K562 (cell line): Measurements from ENCODE around the gene ETNK1. TPM values are rescaled to one million over a fixed set of nuclear protein-coding genes. Genes with fewer than 3 reads are reported as not detected.
A peak's percentile ranks its signal among the peaks of the same experiment; 100 is the strongest.

Experiments used
- ATAC-seq: fragments of 200-7000 bp; cut with Tn5 transposase; 3 replicates; pipeline ENCODE4 v1.9.1; 2020; ENCODE audit warnings: moderate library complexity
- BruUV-seq: library from RNA; stranded (reverse); fragments of 400-500 nt; replicated peaks from 2 replicates; lab custom pipeline; 2021; lab: Mats Ljungman, UMichigan
- CTCF ChIA-PET: fragments of 300-600 bp; formaldehyde crosslinking; extraction: SDS; loops from one replicate; lab custom pipeline; 2021; ENCODE audit warnings: low intra/inter-chr PET ratio; lab: Yijun Ruan, JAX
- POLR2A ChIA-PET: fragments of 300-600, 350-650 bp; sonication (Branson Sonifier 250); formaldehyde crosslinking; extraction: SDS; loops from one replicate; lab custom pipeline; 2021; ENCODE audit warnings: antibody characterized with exemption, inconsistent platforms; lab: Yijun Ruan, JAX
- DNase-seq, 4 experiments: peaks; one replicate each; pipeline versions ENCODE4 v3.0.0 to v3.0.0-alpha.2; 2011 to 2018; ENCODE audit warnings: low spot score in 3 of 4, mixed read lengths in 3 of 4; ENCODE audit errors: extremely low read depth in 1 of 4
- FAIRE-seq: peaks from 2 replicates; lab custom pipeline; 2011; peaks lifted over from hg19 to GRCh38; lab: Jason Lieb, UNC
- H2AFZ ChIP-seq: 2 replicates; pipeline ENCODE4 v1.6.0; 2011; ENCODE audit warnings: low read depth, low read length, control low read depth, inconsistent platforms
- H3K27ac ChIP-seq: fragments of 200-600 bp; 3 replicates; pipeline ENCODE4 v1.8.0; 2011; ENCODE audit warnings: low read depth, mild to moderate bottlenecking, control low read depth, inconsistent platforms, low read length, moderate library complexity, mixed read lengths; ENCODE audit errors: extremely low read depth
- H3K27me3 ChIP-seq, 2 experiments: fragments of 300-600 bp in 1 of 2; 2 replicates in 1 of 2; 3 replicates in 1 of 2; pipeline versions ENCODE4 v1.6.0 to v1.8.0; 2011; ENCODE audit warnings: inconsistent platforms in 2 of 2, low read length in 2 of 2, mild to moderate bottlenecking in 1 of 2, mixed read lengths in 1 of 2, moderate library complexity in 1 of 2; ENCODE audit not compliant: control insufficient read depth in 2 of 2, insufficient read depth in 2 of 2
- H3K36me3 ChIP-seq: fragments of 300-600 bp; 3 replicates; pipeline ENCODE4 v1.8.0; 2011; ENCODE audit warnings: mild to moderate bottlenecking, low read length, inconsistent platforms; ENCODE audit not compliant: control insufficient read depth, insufficient read depth
- H3K4me1 ChIP-seq, 2 experiments: fragments of 200-600 bp in 1 of 2; replicated peaks in 1 of 2; 2 replicates in 1 of 2; 3 replicates in 1 of 2; pipeline versions ENCODE4 v1.5.1 to v1.8.0; 2011; ENCODE audit warnings: inconsistent platforms in 2 of 2, low read length in 2 of 2, mild to moderate bottlenecking in 1 of 2, mixed read lengths in 1 of 2, moderate library complexity in 1 of 2; ENCODE audit not compliant: control insufficient read depth in 2 of 2, insufficient read depth in 2 of 2
- H3K4me2 ChIP-seq: 2 replicates; pipeline ENCODE4 v1.6.1; 2011; ENCODE audit warnings: low read length, control low read depth, inconsistent platforms, mixed read lengths; ENCODE audit not compliant: insufficient read depth
- H3K4me3 ChIP-seq: fragments of 200-600 bp; sonication (generic), shearing (Covaris generic); 2 replicates; pipeline ENCODE4 v1.5.1; 2016; ENCODE audit warnings: control low read depth, inconsistent platforms
- H3K79me2 ChIP-seq: fragments of 200-600 bp; 3 replicates; pipeline ENCODE4 v1.8.0; 2011; ENCODE audit warnings: low read length, inconsistent platforms; ENCODE audit not compliant: control insufficient read depth, insufficient read depth
- H3K9ac ChIP-seq, 2 experiments: 2 replicates each; pipeline versions ENCODE4 v1.6.0 to v1.6.1; 2011; ENCODE audit warnings: low read depth in 2 of 2, low read length in 2 of 2, control low read depth in 1 of 2, inconsistent platforms in 1 of 2, mild to moderate bottlenecking in 1 of 2, mixed read lengths in 1 of 2; ENCODE audit not compliant: insufficient read depth in 1 of 2
- H3K9me1 ChIP-seq: one replicate; pipeline ENCODE4 v1.6.0; 2011; ENCODE audit warnings: inconsistent platforms, mild to moderate bottlenecking, low read length, moderate library complexity; ENCODE audit not compliant: control insufficient read depth, insufficient read depth
- H3K9me3 ChIP-seq: replicated peaks from 2 replicates; pipeline ENCODE4 v1.5.1; 2011; ENCODE audit warnings: low read depth, low read length, inconsistent platforms; ENCODE audit not compliant: control insufficient read depth, insufficient read depth
- H4K20me1 ChIP-seq: replicated peaks from 2 replicates; pipeline ENCODE4 v1.6.1; 2011; ENCODE audit warnings: low read length, inconsistent platforms, mixed read lengths; ENCODE audit not compliant: control insufficient read depth, insufficient read depth
- CEBPG ChIP-seq, 3 experiments: fragments of 200-800 bp in 1 of 3; sonication (Bioruptor generic) in 1 of 3; sonication (generic) in 1 of 3; formaldehyde crosslinking in 1 of 3; IDR thresholded peaks in 2 of 3; conservative IDR thresholded peaks in 1 of 3; 2 replicates each; pipeline versions ENCODE4 v1.6.1 to v1.8.0; 2016 to 2022; ENCODE audit warnings: missing compliant biosample characterization in 2 of 3, missing genetic modification characterization in 2 of 3, mild to moderate bottlenecking in 1 of 3, missing genetic modification reagents in 1 of 3
- ETV1 ChIP-seq: fragments of 450-650 bp; conservative IDR thresholded peaks from 2 replicates; pipeline ENCODE4 v1.6.1; 2016; ENCODE audit warnings: missing genetic modification characterization, control low read depth, low read depth, missing compliant biosample characterization
- JUND ChIP-seq, 2 experiments: IDR thresholded peaks; 2 replicates in 1 of 2; 3 replicates in 1 of 2; pipeline ENCODE4 v1.6.1; 2011; ENCODE audit warnings: borderline replicate concordance in 2 of 2, low read depth in 2 of 2, low read length in 2 of 2, improper control_type of control experiment in 1 of 2, missing biosample characterization in 1 of 2, missing genetic modification characterization in 1 of 2, missing genetic modification reagents in 1 of 2
- RBM15 ChIP-seq: fragments of 200-400 bp; formaldehyde crosslinking; IDR thresholded peaks from 2 replicates; pipeline ENCODE4 v1.6.1; 2018; ENCODE audit warnings: mild to moderate bottlenecking, low read length, moderate library complexity; ENCODE audit not compliant: insufficient read depth
- RBM25 ChIP-seq: fragments of 200-400 bp; formaldehyde crosslinking; IDR thresholded peaks from 2 replicates; pipeline ENCODE4 v1.6.1; 2018; ENCODE audit warnings: low read length, low read depth, moderate library complexity; ENCODE audit not compliant: severe bottlenecking
- SRSF7 ChIP-seq: fragments of 200-400 bp; formaldehyde crosslinking; optimal IDR thresholded peaks from 2 replicates; pipeline ENCODE3; 2017; ENCODE audit warnings: mild to moderate bottlenecking, low read depth, low read length
- WGBS: fragments of 100-300 bp; shearing (Covaris generic); methylation state at CpG from one replicate; pipeline ENCODE4 v1.1.6; 2016; ENCODE audit warnings: low coverage, mixed read lengths; ENCODE audit not compliant: insufficient coverage; ENCODE audit errors: missing lambda C conversion rate; 5-methylcytosine and 5-hydroxymethylcytosine counted together
- in situ Hi-C: fragments of 300-500 bp; cut with MboI; formaldehyde crosslinking; loops from 4 replicates; pipeline ENCODE4 v1.15.0; 2018; ENCODE audit warnings: inconsistent platforms, mixed read lengths
- intact Hi-C: fragments of 100-400 bp; cut with micrococcal nuclease; formaldehyde crosslinking; loops from 2 replicates; pipeline ENCODE4 v1.14.2; 2022
- polyA plus RNA-seq, 8 experiments: library from polyadenylated mRNA; depleted of rRNA in 4 of 8; stranded (reverse) in 5 of 8; unstranded in 3 of 8; fragments of >200 nt; fragmentation: Nextera tagmentation in 2 of 8; fragmentation: Illumina TruSeq in 1 of 8; extraction: Ambion mirVana in 2 of 8; extraction: Trizol in 1 of 8; gene quantifications; 2 replicates each; pipeline versions ENCODE4 v1.2.1 to v1.2.3, GENCODE V29; 2011 to 2014; ENCODE audit warnings: inconsistent platforms in 1 of 8, missing spikeins in 1 of 8
- total RNA-seq, 7 experiments: library from RNA; depleted of rRNA in 6 of 7; stranded (reverse); fragments of >200 nt in 6 of 7; fragmentation: Illumina TruSeq in 2 of 7; extraction: Trizol in 2 of 7; gene quantifications; 2 replicates each; pipeline versions ENCODE4 v1.2.1 to v1.2.3, GENCODE V29; 2011 to 2021; ENCODE audit warnings: low replicate concordance in 1 of 7

ETNK1 gene
- total and polyA plus RNA-seq, 9 of the 15 experiments (the other 6 are each of a cell fraction or from before 2014, with no cell fraction given) = 10.0 to 70.5 (median 36.0) TPM

DNA sequence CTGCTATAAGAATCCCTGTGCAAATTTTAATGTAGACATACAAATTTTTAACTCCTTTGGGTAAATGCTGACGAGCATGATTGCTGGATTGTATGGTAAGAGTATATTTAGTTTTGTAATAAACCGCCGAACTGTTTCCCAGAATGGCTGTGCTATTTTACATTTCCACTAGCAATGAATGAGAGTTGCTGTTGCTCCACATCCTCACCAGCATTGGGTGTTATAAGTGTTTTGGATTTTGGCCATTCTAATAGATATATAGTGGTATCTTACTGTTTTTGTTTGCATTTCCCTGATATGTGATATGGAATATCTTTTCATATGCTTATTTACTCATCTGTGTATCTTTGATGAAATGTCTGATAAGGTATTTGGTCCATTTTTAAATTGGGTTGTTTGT, 23.7 kb downstream of the ETNK1 start:
- TF ChIP-seq CEBPG (CRISPR knock-in tag; IDR thresholded peaks at IDR 0.05) (no peak), CEBPG (tag; conservative IDR thresholded peaks at IDR 0.05 in 1 of 2, IDR thresholded peaks at IDR 0.05 in 1 of 2) (no peak), SRSF7 (no peak), RBM15 (no peak), JUND (IDR thresholded peaks at IDR 0.05; ENCODE audit: borderline replicate concordance, low read depth, low read length) (no peak), JUND (tag; IDR thresholded peaks at IDR 0.05; ENCODE audit: borderline replicate concordance, low read depth, low read length) (no peak), RBM25 (peak; percentile 92), ETV1 (tag) (no peak)
- no peaks in the 10 kb centered on the region for H4K20me1 ChIP-seq
- no peak overlapping the region for H3K4me2 ChIP-seq
- no peaks in the 10 kb centered on the region for H3K9me3 ChIP-seq
- no peak overlapping the region for H3K27ac ChIP-seq
- H3K4me3 ChIP-seq = no peak overlapping the region
- BruUV-seq = no TSS peak
- no peak for ATAC-seq
- H3K27me3 ChIP-seq = no peaks in the 10 kb centered on the region
- H3K79me2 ChIP-seq = peaks cover 70% of the 10 kb centered on the region
- intact Hi-C loops = no loop called here
- ChIA-PET CTCF (no interaction called here), POLR2A (interaction anchor here (1.0 kb wide), 1 partner anchor 12 kb away, joined by 3 read pairs; no protein-coding TSS in a partner anchor)
- no peak overlapping the region for H3K9ac ChIP-seq
- WGBS = 89% methylated on average over 3 of the region's 3 CpGs
- FAIRE-seq = no peak
- no peaks in the 10 kb centered on the region for H3K9me1 ChIP-seq
- in situ Hi-C loops = no loop called here
- H3K36me3 ChIP-seq = peaks cover 45% of the 10 kb centered on the region
- no peak overlapping the region for H2AFZ ChIP-seq
- DNase-seq = no peak
- no peaks in the 10 kb centered on the region for H3K4me1 ChIP-seq
